ENCODE measurements around the gene KIAA1328.

- no peak for TF ChIP-seq FOS (IDR thresholded peaks at IDR 0.05; ENCODE audit: borderline replicate concordance, insufficient read depth, low read length)
- TF ChIP-seq CTCF (IDR thresholded peaks at IDR 0.05; ENCODE audit: extremely low read depth in 1 of 2, insufficient read depth in 1 of 2, low read depth in 1 of 2, low read length in 2 of 2) = no peak
- TF ChIP-seq EZH2 (IDR thresholded peaks at IDR 0.05; ENCODE audit: borderline replicate concordance, low read depth, low read length, severe bottlenecking) = no peak
- TF ChIP-seq POLR2A (IDR thresholded peaks at IDR 0.05; ENCODE audit: low read depth, low read length) = no peak
- TF ChIP-seq MAX (IDR thresholded peaks at IDR 0.05; ENCODE audit: insufficient read depth, insufficient read length) = no peak
- TF ChIP-seq POLR2AphosphoS5 (IDR thresholded peaks at IDR 0.05; ENCODE audit: insufficient read depth, low read depth, low read length) = no peak
- no peak for TF ChIP-seq JUN (IDR thresholded peaks at IDR 0.05; ENCODE audit: borderline replicate concordance, insufficient read depth, insufficient read length, low read depth)
- no peak for TF ChIP-seq MYC (IDR thresholded peaks at IDR 0.05; ENCODE audit: low read depth, low read length)
Measured at GRCh38 chr18:37033419-37033818, 204.5 kb downstream of the KIAA1328 start.
